Endothelial cell of umbilical vein (primary cell): ENCODE results near the gene PBLD.

ENCODE experiments used
- CTCF ChIP-seq, 2 donors: IDR thresholded peaks; 1 replicate in 1 of 2; 2 replicates in 1 of 2; pipeline ENCODE4 v1.5.1; 2011; ENCODE audit warnings: low read length in 2 of 2, mild to moderate bottlenecking in 2 of 2, moderate library complexity in 2 of 2, control low read depth in 1 of 2, inconsistent platforms in 1 of 2, low read depth in 1 of 2; ENCODE audit not compliant: insufficient read depth in 1 of 2; ENCODE audit errors: extremely low read depth in 1 of 2
- JUN ChIP-seq: IDR thresholded peaks from 2 replicates; pipeline ENCODE4 v1.6.1; 2011; ENCODE audit warnings: borderline replicate concordance, low read depth; ENCODE audit not compliant: insufficient read length, insufficient read depth
- MAX ChIP-seq: IDR thresholded peaks from 2 replicates; pipeline ENCODE4 v1.6.1; 2011; ENCODE audit not compliant: insufficient read depth, insufficient read length
- POLR2A ChIP-seq: IDR thresholded peaks from 2 replicates; pipeline ENCODE4 v1.6.1; 2012; ENCODE audit warnings: low read depth, mild to moderate bottlenecking, control low read depth, low read length
- POLR2AphosphoS5 ChIP-seq: IDR thresholded peaks from 2 replicates; pipeline ENCODE4 v1.6.1; 2012; ENCODE audit warnings: low read depth, mild to moderate bottlenecking, control low read depth, low read length, moderate library complexity; ENCODE audit not compliant: insufficient read depth

DNA sequence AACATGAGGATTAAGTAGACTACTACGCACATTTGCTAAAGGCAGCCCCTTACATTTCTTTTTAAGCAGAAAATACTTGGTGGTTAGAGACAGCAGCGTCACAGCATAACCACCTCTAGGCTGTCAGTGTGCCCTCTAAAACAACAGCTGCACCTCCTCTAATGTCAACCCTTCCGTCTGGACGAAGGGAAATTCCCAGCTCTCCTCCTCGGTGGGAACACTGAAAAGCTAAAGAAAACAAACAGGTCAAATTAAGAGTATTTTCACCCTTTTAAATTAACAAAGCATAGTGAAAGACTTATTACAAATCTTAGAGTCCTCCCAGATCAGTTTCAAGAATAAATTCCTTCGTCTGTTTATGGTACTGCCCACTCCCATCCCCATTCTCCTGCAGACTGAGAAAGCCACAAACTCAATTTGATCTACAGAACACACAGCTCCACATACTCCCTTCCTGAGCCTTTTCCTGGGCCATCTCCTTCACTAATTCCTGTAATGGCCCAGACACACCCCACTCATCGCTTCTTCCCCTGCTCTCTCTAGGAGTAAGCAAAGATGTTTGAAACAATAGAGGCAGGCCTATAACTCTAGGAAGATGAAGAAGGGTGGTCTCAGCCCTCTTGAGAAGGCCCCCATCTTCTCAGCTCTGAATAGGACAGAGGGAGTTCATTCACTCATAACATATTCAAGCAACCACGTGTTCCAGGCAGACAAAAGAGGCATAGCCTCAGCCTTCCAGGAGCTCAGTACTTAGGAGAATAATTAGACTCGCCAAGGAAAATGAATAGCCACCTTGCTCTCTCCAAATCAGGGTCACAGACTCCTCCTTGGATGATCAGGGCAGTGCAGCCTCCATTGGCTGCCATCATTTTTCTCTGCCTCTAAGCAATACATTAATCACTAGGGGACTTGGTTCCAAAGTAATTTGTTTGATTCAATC, 48.4 kb downstream of the PBLD start:
- no peak for TF ChIP-seq CTCF (IDR thresholded peaks at IDR 0.05; ENCODE audit: extremely low read depth in 1 of 2, insufficient read depth in 1 of 2, low read depth in 1 of 2, low read length in 2 of 2)
- TF ChIP-seq POLR2A: no peak
- no peak for TF ChIP-seq POLR2AphosphoS5
- no peak for TF ChIP-seq JUN
- TF ChIP-seq MAX: no peak
